Tibial nerve (tissue), 3 donors: ENCODE results near the gene MPV17.

Source experiments
- CTCF ChIP-seq, 5 experiments: fragments of 200-600 bp in 3 of 5; fragments of 450-650 bp in 2 of 5; sonication (generic) in 3 of 5; IDR thresholded peaks; one replicate each; pipeline ENCODE4 v1.5.1; 2016 to 2019; ENCODE audit warnings: antibody characterized with exemption in 5 of 5, mild to moderate bottlenecking in 3 of 5, moderate library complexity in 2 of 5
- POLR2A ChIP-seq, 2 donors: fragments of 450-650 bp; IDR thresholded peaks; one replicate each; pipeline ENCODE4 v1.6.1; 2017; ENCODE audit warnings: antibody characterized with exemption in 2 of 2, mild to moderate bottlenecking in 2 of 2, moderate library complexity in 2 of 2

- TF ChIP-seq CTCF (IDR thresholded peaks at IDR 0.05) (peak in 4 of 5 experiments; percentile 27 to 48 (median 34)), POLR2A (IDR thresholded peaks at IDR 0.05) (no peak)
These were observed 58.0 kb downstream of the MPV17 start for GRCh38 chr2:27264753-27265535.
